Muscle of back (tissue), 11 donors: ENCODE measurements around the gene DNAAF8. TPM values are rescaled to one million over a fixed set of nuclear protein-coding genes. Genes with fewer than 3 reads are reported as not detected.
"Not testable (repeated sequence)": the region's sequence is repeated elsewhere in the genome, so short reads cannot be mapped to it uniquely, and the experiment has no call there.

ENCODE experiments used
- DNase-seq, 3 donors: peaks; one replicate each; pipeline versions ENCODE4 v3.0.0 to v3.0.0-alpha.2; 2013
- polyA plus RNA-seq, 10 donors: library from polyadenylated mRNA; unstranded; fragments of 120-200 nt; gene quantifications; one replicate each; pipeline ENCODE4 v1.2.1, GENCODE V29; 2013; ENCODE audit not compliant: insufficient read length in 10 of 10

The DNAAF8 gene
- polyA plus RNA-seq, 10 donors: 0.35 to 1.0 (median 0.71) TPM

- DNase-seq: no peak
Measured at GRCh38 chr16:4718466-4718865, 15.9 kb upstream of the DNAAF8 start.

DNA sequence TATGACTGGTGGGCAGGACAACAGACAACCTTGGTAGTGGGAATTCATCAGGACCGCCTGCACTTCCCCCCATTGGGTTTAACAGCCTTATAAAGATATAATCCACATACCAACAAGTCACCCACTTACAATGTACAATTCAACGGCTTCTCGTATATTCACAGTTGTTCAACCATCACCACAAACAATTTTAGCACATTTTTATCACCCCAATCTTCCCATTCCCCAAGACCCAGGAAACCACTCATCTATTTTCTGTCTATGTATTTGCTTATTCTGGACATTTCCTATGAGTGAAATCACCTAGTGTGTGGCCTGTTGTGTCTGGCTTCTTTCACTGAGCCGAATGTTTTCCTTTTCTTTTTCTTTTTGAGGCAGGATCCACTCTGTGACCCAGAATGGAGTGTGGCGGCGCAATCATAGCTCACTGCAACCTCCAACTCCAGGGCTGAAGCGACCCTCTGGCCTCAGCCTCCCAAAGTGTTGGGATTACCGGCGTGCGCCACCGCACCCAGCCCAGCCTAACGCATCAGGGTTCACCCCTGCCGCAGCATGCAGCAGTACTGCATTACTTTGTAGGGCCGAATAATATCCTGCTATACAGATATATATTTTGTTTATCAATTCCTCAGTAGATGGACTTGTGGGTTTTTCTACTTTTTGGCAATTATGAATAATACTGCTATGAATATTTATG lies 11.1 kb upstream of the DNAAF8 start:
- no peak for DNase-seq

DNA sequence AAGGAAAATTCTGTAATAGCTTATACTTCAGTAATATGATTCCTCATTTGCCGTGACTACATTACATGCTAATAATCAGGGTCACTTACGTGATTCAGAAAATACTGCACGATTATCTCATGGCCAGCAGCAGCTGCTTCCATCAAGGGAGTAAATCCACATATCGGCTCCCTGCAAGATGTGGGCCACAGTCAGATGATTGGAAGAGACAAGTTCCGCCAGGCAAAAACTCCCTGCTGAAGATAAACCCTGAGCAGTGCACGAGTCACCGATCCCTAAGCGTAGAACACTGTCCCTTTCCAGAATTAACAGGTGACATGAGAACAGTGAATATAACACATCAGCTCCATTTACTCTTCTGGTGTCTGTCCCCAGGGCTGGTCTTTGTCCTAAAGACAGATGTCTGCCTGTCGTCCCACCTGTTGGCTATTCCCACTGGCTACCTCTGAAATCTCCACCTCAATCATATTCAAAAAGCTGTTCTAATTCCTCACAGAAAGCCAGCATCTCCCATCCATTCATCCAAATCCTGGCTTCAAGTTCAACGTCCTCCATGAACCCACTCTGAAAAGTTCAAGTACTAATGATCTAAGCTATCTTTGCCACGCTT lies 9.6 kb upstream of the DNAAF8 start:
- no peak for DNase-seq

DNA sequence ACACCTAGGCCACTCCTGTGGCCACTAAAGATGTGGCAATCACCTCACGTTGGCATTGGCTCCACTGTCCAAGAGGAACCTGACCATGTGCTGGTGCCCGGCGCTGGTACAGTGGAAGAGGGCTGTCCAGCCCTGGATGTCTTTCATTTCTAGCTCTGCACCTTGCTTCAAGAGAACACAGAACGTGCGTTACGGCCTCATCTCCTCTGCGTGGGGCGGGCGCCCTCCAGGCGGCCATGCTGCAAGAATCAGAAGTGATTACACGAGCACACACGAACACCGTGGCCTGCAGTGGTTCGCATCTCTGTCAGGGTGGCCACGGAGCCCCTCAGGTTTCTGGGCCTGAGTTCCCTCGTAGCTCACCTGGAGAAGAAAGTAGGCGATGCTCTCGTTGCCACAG lies 7.7 kb upstream of the DNAAF8 start:
- no peak for DNase-seq

GRCh38 chr16:4728676-4729075 lies 5.7 kb upstream of the DNAAF8 start:
- no peak for DNase-seq

- no peak for DNase-seq
Measured at GRCh38 chr16:4729876-4730275, 4.5 kb upstream of the DNAAF8 start.

GRCh38 chr16:4733211-4733742 lies 1.1 kb upstream of the DNAAF8 start:
- DNase-seq: no peak

DNA sequence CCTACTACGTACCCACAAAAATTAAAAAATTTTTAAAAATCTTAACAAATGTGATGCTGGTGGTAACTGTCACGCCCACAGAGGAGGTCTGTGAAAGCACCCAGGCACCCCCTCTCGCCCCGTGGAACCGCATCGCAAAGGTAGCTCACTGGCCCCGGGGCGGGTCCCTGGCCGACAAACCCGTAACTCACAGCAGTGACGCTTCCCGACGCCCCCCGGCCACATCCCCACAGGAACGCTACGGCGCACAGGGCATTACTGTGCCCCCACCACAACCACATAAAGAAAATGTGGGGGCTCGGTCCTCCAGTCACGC lies 632 bp upstream of the DNAAF8 start:
- DNase-seq: peak in 1 of 3 donors; percentile 16

GRCh38 chr16:4734730-4735535 lies 596 bp downstream of the DNAAF8 start:
- peak; percentile 80 to 93 (median 88) for DNase-seq

GRCh38 chr16:4736546-4736945 lies 2.2 kb downstream of the DNAAF8 start:
- no peak for DNase-seq

- no peak for DNase-seq
Measured at GRCh38 chr16:4737545-4737944, 3.2 kb downstream of the DNAAF8 start.

GRCh38 chr16:4738370-4738769 lies 4.0 kb downstream of the DNAAF8 start:
- not testable (repeated sequence) for DNase-seq

DNA sequence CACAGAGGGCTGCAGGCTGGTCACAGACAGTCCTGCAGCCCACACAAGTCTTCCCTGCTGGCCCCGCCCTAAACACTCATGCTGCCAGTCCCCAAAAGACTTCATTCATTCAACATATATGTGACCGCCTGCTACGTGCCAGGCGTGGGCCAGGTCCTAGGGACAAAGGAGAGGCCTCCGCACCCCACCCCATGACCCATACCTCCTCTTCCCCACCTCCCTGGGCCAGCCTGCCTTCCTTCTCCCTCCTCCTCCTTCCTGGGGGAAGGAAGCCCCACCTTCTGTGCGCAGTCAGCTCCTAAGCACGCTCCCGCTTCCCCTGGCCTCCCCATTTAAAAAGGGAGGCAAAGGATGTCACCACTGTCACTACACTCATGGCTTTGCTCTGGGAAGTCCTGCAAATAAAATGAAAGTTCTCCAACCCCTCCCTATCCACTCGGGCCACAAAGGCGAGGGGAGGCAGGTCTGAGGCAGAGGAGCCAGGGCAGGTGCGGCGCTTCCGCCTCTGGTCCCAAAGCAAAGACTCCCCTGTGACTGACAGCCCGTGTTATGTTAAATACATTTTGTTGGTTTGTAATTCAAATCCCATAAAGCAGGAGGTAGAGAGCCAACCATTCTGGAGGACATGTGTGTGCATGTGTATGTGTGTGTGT lies 9.0 kb downstream of the DNAAF8 start:
- no peak for DNase-seq

DNA sequence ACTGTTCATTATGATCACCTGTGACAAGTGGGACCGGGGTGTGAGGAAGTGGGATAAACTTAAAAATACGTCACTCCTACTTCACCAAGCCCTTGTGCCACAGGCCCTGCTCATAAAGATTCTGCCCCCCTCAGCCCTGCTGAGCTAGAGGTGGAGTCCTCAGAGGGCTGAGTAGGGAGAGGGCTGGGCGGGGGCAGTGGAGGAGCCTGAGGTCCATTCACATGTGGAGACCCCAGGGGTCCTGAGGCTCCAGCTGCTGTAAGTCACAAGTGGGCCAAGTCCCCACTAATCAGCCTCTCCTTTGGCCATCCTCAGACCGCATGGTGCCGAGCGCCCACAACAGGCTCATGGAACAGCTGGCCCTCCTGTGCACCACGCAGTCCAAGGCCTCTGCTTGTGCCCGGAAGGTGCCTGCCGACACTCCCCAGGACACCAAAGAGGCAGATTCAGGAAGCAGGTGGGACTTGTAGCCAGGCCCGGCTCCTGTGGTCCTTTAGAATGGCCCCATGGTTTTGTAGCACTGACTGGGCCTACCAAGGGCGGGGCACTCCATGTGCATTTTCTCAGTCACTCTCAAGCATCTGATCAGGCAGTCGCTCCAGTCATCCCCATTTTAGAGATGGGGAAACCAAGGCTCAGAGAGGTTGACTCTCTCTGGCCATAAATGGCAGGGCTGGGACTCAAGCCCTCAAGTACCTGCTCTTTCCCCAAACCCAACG lies 10.4 kb downstream of the DNAAF8 start:
- no peak for DNase-seq

DNA sequence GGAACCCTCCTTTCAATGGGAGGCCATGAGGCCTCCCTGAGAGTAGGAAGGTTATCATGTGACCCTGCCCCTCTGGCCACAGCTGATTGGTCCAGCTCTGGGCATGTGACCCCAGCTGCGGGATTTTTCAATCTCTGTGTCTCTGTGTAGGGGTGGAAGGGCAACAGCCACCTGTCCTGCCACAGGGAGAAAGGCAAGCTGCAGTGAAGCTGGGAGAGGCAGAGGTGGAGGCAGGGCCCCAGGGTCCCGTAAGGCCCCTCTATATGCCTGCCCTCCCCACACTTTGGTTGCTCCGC lies 10.9 kb downstream of the DNAAF8 start:
- DNase-seq: no peak

DNA sequence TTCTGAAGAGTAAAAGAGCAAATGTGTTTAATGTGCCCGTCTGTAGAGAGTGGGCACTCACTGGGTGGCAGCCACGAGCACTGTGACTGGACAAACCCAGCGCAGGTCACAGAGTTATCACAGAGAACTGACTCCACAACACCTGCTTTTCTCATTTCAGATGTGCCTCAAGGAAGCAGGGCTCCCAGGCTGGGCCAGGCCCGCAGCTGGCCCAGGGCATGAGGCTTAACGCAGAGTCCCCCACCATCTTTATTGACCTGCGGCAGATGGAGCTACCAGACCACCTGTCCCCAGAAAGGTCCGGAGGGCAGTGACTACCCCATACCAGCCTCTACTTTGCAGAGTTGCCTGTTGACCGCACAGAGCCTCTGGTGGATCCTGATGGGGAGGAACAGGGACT lies 11.9 kb downstream of the DNAAF8 start:
- DNase-seq: no peak

- no peak for DNase-seq
Measured at GRCh38 chr16:4746991-4747574, 12.7 kb downstream of the DNAAF8 start.

DNA sequence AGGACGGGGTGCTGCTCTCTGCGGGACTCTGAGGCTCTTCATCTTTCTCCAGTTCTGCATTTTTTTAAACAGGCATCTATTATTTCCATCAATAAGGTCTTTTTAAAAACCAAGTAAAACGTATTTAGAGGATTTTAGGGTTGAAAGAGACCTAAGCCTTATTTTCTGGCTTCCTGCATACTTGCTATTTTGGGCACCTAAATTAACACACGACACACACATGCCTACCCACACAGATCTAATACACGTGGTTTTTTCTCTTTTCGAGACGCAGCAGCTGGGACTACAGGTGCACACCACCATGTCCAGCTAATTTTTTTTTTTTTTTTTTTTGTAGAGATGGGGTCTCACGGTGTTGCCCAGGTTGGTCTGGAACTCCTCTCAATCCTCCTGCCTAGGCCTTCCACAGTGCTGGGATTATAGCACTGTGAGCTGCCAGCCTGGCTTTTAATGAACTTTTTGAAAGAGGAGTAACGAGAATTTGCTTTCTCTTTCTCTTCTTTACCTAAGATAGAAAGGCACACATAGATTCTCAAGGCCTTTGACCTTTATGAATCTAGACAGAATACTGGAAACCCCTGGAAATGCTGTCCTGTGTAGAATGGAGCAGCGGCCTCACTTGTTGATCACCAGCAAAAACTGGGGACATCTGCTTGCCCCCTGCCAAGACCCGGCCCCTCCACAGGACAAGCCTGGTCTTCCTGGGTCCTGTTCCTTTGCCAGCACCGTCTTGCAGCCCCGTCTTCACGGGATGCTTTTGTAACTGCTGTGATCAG lies 13.8 kb downstream of the DNAAF8 start:
- no peak for DNase-seq

GRCh38 chr16:4748682-4749411 lies 14.5 kb downstream of the DNAAF8 start:
- no peak for DNase-seq

DNA sequence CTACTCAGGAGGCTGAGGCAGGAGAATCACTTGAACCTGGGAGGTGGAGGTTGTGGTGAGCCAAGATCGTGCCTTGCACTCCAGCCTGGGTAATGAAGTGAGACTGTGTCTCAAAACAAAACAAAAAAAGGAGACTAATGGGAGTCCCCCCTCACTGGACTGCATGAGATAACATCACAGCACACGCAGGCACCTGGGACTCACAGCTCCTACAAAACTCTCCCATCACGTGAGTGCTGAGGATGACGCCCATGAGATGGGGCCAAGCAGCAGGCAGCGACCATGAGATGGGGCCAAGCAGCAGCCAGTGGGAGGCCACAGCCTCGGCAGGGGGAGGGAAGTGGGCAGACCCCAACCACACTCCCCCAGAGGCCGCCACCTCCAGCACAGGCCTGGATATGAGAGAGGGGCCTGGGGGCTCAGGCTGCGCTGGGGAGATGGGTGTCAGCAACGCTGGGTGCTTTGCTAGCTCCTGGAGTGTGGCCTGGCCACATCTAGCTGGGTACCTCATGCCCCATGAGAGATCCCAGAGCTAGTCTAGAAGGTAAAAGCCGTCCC lies 15.4 kb downstream of the DNAAF8 start:
- no peak for DNase-seq
